NCI-H226 (cell line): ENCODE measurements around the gene BMP7.

Source experiments
- DNase-seq: peaks from one replicate; pipeline ENCODE4 v3.0.0-alpha.2; 2015

BMP7 gene

GRCh38 chr20:57224641-57225138 is 41.8 kb downstream of the BMP7 start:
- no peak for DNase-seq

- no peak for DNase-seq
Measured at GRCh38 chr20:57223648-57224489, 42.6 kb downstream of the BMP7 start.

DNA sequence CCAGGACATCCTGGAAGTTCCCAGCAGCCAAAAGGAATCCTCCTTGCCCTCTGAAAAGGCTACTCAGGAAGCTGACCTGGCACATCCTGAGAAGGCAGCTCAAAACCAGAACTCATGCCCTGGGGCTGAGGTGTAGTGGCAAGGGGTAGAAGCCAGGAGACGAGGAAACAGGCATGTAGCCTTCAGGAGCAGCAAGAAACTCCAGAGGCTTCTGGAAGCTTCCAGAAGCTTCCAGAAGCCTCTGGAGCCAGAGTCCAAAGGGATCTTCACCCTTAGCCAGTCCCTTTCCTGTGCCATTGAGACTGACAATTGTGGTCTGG is 43.9 kb downstream of the BMP7 start:
- no peak for DNase-seq

DNA sequence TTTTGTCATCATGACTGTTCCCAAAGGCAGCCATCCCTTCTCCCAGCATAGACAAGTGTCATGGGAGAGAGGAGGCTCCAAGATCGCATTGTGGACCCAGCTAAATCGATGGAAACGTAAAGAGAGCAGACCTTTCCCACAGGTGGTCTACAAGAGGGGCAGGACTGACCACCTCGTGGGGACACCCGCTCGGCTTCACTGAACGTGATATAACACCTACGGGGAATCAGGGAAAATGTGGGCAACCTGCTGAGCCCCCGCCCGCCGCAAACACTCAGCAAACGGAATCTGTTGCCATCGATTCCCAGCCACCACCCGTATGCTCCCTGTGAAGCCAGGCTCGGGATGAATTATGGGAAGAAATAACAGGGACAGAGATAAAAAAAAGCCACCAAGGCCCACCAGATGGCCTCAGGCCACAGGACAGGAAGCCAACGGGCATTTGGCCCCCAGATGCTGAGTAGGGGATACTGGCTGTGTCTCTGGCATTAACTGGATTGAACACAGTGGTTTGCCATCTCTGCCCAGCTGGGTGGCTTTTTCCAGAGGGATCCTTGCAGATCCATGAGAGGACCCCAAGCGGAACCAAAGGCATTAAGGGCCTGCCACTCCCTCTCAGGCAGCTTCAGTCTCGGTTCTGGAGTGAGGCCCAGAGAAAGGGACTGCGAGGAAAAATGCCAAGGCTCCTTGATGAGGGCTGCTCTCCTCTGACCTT is 44.4 kb downstream of the BMP7 start:
- no peak for DNase-seq

DNA sequence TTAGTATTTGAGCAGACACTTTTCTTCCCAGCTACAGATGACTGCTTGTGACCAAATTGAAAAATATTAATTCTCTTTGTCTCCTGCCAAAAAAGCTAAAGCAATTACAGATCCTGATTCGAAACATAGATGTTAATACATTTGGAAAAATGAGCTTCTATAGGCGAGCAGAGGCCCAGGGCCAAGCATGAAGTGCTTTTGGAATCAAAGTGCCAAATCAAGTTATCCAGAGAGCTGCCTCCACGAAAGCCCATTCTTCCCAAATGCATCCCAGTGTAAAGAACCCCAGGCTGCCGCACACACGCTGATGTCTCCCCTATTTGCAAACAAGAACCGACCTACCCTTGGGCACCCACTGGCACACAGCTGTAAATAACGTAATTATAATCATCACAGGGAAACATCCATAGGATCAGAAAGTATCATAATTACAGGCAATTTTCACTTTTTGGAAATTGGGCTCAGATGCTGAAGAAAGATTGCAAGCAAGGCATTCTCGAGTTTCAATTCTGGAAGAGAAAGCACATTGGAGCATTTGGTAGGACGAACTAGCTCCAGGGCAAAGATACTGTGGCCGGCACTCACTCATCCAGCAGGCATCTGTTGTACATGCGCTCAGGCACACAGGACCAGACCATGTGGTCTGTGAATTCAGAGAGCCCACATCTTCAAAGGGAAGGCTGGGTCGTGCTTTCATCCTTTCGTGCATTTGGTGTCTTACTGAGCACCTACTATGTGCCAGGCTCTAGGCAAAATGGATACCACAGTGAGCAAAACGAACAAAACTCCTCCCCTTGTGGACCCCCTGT is 45.9 kb downstream of the BMP7 start:
- DNase-seq, result no peak

DNA sequence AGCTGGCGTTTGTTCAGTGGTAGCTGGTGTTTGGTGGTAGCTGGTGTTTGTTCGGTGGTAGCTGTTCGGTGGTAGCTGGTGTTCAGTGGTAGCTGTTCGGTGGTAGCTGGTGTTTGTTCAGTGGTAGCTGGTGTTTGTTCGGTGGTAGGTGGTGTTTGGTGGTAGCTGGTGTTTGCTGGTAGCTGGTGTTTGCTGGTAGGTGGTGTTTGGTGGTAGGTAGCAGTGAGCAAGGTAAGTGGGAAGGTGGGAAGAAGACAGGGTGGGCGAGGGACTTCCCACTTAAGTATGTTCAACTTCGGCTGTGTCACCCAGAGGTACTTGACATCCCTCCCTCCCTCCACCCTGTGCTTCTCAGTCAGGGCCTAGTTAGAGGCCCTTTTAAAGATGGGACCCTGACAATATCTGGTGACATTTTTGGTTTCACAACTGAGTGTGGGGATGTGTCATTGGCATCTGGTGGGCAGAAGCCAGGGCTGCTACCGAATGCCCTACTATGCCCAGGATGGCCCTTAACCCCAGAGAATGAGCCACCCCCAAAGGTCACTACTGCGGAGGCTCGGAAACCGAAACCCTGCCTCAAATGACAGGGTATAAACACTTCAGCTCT is 47.3 kb downstream of the BMP7 start:
- no peak for DNase-seq

DNA sequence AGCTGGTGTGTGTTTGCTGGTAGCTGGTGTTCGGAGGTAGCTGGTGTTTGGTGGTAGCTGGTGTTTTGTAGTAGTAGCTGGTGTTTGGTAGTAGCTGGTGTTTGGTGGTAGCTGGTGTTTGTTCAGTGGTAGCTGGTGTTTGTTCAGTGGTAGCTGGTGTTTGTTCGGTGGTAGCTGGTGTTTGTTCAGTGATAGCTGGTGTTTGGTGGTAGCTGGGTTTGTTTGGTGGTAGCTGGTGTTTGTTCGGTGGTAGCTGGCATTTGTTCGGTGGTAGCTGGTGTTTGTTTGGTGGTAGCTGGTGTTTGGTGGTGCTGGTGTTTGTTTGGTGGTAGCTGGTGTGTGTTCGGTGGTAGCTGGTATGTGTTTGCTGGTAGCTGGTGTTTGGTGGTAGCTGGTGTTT is 48.0 kb downstream of the BMP7 start:
- DNase-seq, result no peak

DNA sequence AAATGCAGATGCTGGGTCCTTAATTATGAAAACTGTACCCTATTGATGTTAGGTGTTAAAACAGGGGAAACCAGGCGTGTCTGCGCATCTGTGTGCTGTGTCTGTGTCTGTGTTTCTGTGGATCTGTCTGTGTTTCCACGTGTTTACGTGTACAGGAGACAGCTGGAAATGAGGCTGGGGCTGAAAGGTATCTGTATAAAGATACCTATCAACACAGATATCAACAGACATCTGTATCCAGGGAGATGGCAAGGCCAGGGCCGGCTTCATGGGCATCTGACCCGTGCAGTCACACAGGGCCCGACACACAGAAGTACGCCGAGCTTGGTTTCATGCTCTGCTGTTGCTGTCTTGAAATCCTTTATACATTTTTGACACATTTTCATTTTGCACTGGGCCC is 48.6 kb downstream of the BMP7 start:
- DNase-seq, result no peak

- no peak for DNase-seq
Measured at GRCh38 chr20:57216669-57217068, 49.8 kb downstream of the BMP7 start.

DNA sequence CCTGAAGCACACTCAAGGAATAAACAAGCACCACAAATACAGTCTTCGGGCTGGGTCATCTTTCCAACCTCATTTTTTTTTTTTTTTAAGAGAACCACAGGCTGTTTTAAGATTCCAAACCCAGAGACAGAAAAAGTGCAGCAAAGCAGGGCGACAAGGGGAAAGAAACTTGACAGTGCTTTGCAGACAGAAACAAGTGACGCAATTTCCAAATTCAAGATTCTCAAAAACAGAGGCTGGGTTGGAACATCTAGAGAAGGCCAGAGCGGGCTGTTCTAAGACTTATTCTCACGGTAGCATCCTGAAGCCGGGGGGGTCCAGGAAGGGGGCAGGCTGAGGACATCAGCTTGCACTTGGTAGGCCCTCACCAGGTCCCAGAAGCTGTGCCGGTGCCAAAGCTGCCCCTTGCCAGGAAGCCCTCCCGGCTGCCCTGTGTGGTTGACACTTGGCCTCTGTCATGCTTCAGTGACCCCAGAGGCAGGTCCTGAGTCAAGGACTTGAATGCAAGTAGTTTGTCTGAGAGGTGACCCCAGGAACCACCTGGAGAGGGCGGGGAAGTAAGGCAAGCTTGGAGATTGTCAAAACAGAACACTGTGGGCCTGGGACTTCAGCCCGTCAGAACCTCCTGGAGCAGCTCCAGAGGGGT is 50.5 kb downstream of the BMP7 start:
- no peak for DNase-seq

DNA sequence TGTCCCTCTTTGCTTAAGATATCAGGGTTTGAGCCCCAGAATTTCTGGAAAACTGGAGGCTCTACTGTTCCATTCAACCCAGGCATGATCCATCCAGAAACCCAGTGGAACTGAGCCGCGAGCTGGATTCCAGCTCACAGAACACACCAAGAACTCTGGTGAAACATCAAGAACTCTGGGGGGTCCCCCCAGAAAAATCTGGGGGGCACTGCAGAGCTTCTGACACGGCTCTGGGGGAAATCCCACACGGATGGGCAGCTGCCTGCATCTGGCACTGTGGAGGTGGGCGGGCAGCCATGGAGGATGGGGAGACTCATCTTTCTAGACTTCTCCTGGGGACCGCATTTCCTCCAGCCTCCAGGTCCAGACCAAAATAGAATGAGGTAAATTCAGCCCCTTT is 51.0 kb downstream of the BMP7 start:
- no peak for DNase-seq

DNA sequence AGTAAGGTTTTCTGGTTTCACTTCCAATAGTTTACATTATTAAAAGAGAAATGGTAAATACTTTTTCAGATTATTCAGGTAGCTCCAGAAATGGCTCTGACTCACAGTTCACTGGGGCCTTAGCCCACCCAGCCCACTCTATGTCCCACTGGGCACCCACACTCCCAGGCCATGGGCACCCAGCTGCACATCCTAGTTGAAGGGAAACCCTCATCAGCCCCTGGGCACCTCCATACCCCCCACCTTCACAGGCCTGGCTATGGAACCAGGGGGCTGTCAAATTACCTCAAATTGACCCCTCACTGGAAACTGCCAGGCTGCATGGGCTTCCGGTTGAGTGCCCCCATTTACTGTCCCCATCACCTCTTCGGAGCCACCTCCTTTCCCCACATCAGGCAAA is 51.5 kb downstream of the BMP7 start:
- DNase-seq, result no peak

- DNase-seq, result no peak
Measured at GRCh38 chr20:57214427-57214826, 52.0 kb downstream of the BMP7 start.

- no peak for DNase-seq
Measured at GRCh38 chr20:57213924-57214323, 52.5 kb downstream of the BMP7 start.

- no peak for DNase-seq
Measured at GRCh38 chr20:57213291-57213690, 53.1 kb downstream of the BMP7 start.

GRCh38 chr20:57212534-57213276 is 53.7 kb downstream of the BMP7 start:
- peak; percentile 94 for DNase-seq

DNA sequence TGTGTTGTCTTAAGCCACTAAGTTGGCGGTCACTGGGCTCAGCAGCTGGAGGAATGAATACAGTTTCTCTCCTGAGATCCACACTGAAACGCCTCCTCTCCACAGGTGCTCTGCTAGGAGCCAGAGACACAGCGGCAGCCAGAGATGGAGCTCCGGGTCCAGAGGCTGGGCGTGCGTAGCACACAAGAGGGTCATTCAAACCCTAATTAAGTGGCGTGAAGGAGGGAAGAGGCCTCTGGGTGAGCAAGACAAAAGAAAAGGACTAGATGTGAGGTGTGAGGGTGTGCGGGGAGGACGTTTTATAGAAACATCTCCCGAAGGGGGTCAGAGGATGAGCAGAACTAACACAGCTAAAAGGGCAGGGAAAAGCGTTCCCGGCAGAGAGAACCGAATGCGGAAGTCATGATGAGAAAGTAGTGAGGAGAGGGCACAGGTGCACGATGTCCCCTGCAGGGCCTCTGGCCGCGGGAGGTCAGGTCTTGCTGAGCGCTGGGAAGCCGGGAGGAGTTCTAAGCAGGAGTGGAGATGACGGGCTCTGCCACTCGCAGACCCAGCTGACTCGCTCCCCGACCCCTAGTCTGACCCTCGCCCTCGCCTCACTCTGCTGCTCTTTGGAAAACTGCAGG is 54.4 kb downstream of the BMP7 start:
- no peak for DNase-seq

- DNase-seq, result no peak
Measured at GRCh38 chr20:57211406-57211805, 55.0 kb downstream of the BMP7 start.

- no peak for DNase-seq
Measured at GRCh38 chr20:57210911-57211280, 55.5 kb downstream of the BMP7 start.

DNA sequence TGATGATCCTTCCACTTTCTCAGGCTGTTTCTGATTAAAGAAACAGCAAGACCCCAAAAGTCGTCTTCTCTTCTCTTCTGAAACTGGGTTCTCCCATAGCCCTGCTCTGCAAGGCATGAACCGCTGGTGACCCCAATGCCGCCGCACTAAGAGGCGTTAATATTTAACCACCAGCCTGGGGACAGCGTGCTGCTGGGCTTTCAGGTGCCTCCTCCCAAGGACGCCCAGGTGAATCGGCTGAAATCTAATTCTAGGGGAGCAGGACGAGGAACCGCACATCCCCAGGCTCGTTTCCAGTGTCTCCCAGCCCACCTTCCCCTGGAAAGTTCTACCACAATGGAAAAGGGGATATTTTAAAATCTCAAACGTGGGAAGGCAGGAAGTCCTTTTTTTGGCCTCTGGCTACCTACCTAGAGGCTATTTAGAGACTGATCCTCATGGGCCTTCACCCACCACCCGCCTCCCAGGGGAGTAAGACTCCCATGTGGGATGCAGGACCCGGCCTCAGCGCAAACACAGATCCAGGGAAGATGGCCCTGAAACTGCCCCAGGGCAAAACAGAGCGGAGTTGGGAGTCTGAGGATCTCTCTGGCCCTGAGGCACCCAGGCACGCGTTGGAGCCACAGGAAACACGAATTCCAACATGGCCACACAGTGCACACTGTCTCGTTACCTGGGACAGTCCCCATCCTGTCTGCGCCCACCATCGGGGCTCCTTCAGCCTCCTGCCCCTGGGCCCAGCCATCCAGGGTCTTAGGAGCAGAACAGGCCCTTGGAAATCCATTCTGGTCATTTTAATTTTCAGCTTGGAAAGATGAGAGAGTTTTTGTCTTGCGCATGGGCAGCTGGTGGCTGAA is 56.2 kb downstream of the BMP7 start:
- no peak for DNase-seq
